H9 (cell line): Measurements from ENCODE around the gene SYNGR1. TPM values are rescaled to one million over a fixed set of nuclear protein-coding genes. Genes with fewer than 3 reads are reported as not detected.

Experiments
- DNase-seq: peaks from one replicate; pipeline ENCODE4 v3.0.0-alpha.2; 2017
- H2AFZ ChIP-seq: one replicate; pipeline ENCODE4 v1.6.1; 2013; ENCODE audit warnings: mild to moderate bottlenecking, low read length, control low read depth, moderate library complexity
- H2AK5ac ChIP-seq: 2 replicates; pipeline ENCODE4 v1.6.1; 2013; ENCODE audit warnings: low read length, control low read depth, mixed read lengths; ENCODE audit not compliant: insufficient read length
- H2BK120ac ChIP-seq: one replicate; pipeline ENCODE4 v1.6.1; 2013; ENCODE audit warnings: low read depth, mild to moderate bottlenecking, low read length, control low read depth, inconsistent platforms; ENCODE audit not compliant: poor library complexity, severe bottlenecking
- H2BK12ac ChIP-seq: 2 replicates; pipeline ENCODE4 v1.6.1; 2013; ENCODE audit warnings: low read length, control low read depth, mixed read lengths, low read depth; ENCODE audit not compliant: insufficient read length
- H2BK15ac ChIP-seq: 2 replicates; pipeline ENCODE4 v1.6.1; 2013; ENCODE audit warnings: low read depth, low read length, control low read depth
- H2BK20ac ChIP-seq: one replicate; pipeline ENCODE4 v1.6.1; 2013; ENCODE audit warnings: low read depth, mild to moderate bottlenecking, low read length, control low read depth, inconsistent platforms; ENCODE audit not compliant: poor library complexity, severe bottlenecking
- H2BK5ac ChIP-seq: 2 replicates; pipeline ENCODE4 v1.6.1; 2013; ENCODE audit warnings: low read length, control low read depth, mixed read lengths; ENCODE audit not compliant: insufficient read length
- H3K14ac ChIP-seq: 2 replicates; pipeline ENCODE4 v1.6.1; 2013; ENCODE audit warnings: low read length, control low read depth; ENCODE audit not compliant: insufficient read depth
- H3K18ac ChIP-seq: 2 replicates; pipeline ENCODE4 v1.6.1; 2013; ENCODE audit warnings: low read depth, mild to moderate bottlenecking, mixed read lengths, low read length, control low read depth; ENCODE audit not compliant: insufficient read length
- H3K23ac ChIP-seq: 2 replicates; pipeline ENCODE4 v1.6.1; 2013; ENCODE audit warnings: low read length, control low read depth, mixed read lengths, low read depth; ENCODE audit not compliant: insufficient read length
- H3K23me2 ChIP-seq: 2 replicates; pipeline ENCODE4 v1.6.1; 2013; ENCODE audit warnings: low read depth, mild to moderate bottlenecking, mixed read lengths, low read length, control low read depth; ENCODE audit not compliant: insufficient read length, poor library complexity, severe bottlenecking
- H3K27ac ChIP-seq: 2 replicates; pipeline ENCODE4 v1.5.1; 2013; ENCODE audit warnings: low read length, control low read depth, mixed read lengths, low read depth; ENCODE audit not compliant: insufficient read length
- H3K27me3 ChIP-seq: 2 replicates; pipeline ENCODE4 v1.6.1; 2013; ENCODE audit warnings: low read length, control low read depth, inconsistent platforms; ENCODE audit not compliant: insufficient read depth
- H3K4ac ChIP-seq: 2 replicates; pipeline ENCODE4 v1.6.1; 2013; ENCODE audit warnings: low read depth, mild to moderate bottlenecking, control low read depth, inconsistent platforms, low read length, moderate library complexity
- H3K4me1 ChIP-seq: 2 replicates; pipeline ENCODE4 v1.6.1; 2013; ENCODE audit warnings: low read length, control low read depth, inconsistent platforms; ENCODE audit not compliant: insufficient read depth
- H3K4me2 ChIP-seq: 2 replicates; pipeline ENCODE4 v1.6.1; 2013; ENCODE audit warnings: low read length, control low read depth, mixed read lengths; ENCODE audit not compliant: insufficient read length, insufficient read depth
- H3K56ac ChIP-seq: 2 replicates; pipeline ENCODE4 v1.6.1; 2013; ENCODE audit warnings: low read depth, mild to moderate bottlenecking, mixed read lengths, low read length, control low read depth; ENCODE audit not compliant: insufficient read length
- H3K79me1 ChIP-seq: 2 replicates; pipeline ENCODE4 v1.6.1; 2013; ENCODE audit warnings: low read depth, mild to moderate bottlenecking, moderate library complexity, low read length, control low read depth, inconsistent platforms; ENCODE audit not compliant: insufficient read depth, poor library complexity, severe bottlenecking
- H3K79me2 ChIP-seq: 2 replicates; pipeline ENCODE4 v1.6.1; 2013; ENCODE audit warnings: low read length, control low read depth, inconsistent platforms; ENCODE audit not compliant: insufficient read depth
- H3K9ac ChIP-seq: 2 replicates; pipeline ENCODE4 v1.6.1; 2013; ENCODE audit warnings: low read length, control low read depth, mixed read lengths; ENCODE audit not compliant: insufficient read length; ENCODE audit errors: extremely low read depth
- H3K9me3 ChIP-seq: one replicate; pipeline ENCODE4 v1.6.1; 2013; ENCODE audit warnings: low read depth, low read length, inconsistent platforms; ENCODE audit not compliant: control insufficient read depth
- H3T11ph ChIP-seq: one replicate; pipeline ENCODE4 v1.6.1; 2013; ENCODE audit warnings: mild to moderate bottlenecking, low read length, control low read depth, inconsistent platforms
- H4K20me1 ChIP-seq: one replicate; pipeline ENCODE4 v1.6.1; 2013; ENCODE audit not compliant: control insufficient read depth, insufficient read length, insufficient read depth
- H4K5ac ChIP-seq: 2 replicates; pipeline ENCODE4 v1.6.1; 2013; ENCODE audit warnings: low read depth, mild to moderate bottlenecking, mixed read lengths, low read length, control low read depth; ENCODE audit not compliant: insufficient read length
- H4K8ac ChIP-seq: replicated peaks from 2 replicates; pipeline ENCODE4 v1.6.1; 2013; ENCODE audit warnings: low read length, control low read depth, mixed read lengths, low read depth; ENCODE audit not compliant: insufficient read length
- H4K91ac ChIP-seq: 2 replicates; pipeline ENCODE4 v1.6.1; 2013; ENCODE audit warnings: low read depth, mild to moderate bottlenecking, moderate library complexity, mixed read lengths, low read length, control low read depth; ENCODE audit not compliant: insufficient read length
- H3K27ac Mint-ChIP-seq, 3 experiments: 2 replicates in 2 of 3; 3 replicates in 1 of 3; pipeline ENCODE4 v1.8.0; 2020 to 2021; ENCODE audit warnings: mixed read lengths in 3 of 3, mild to moderate bottlenecking in 1 of 3, moderate library complexity in 1 of 3
- H3K27me3 Mint-ChIP-seq: 2 replicates; pipeline ENCODE4 v1.8.0; 2021; ENCODE audit warnings: low read depth, mild to moderate bottlenecking, moderate library complexity, mixed read lengths
- H3K36me3 Mint-ChIP-seq, 3 experiments: 2 replicates in 2 of 3; 3 replicates in 1 of 3; pipeline ENCODE4 v1.8.0; 2020 to 2021; ENCODE audit warnings: low read depth in 3 of 3, mixed read lengths in 3 of 3; ENCODE audit not compliant: insufficient read depth in 1 of 3
- H3K4me1 Mint-ChIP-seq, 2 experiments: 2 replicates each; pipeline ENCODE4 v1.8.0; 2020; ENCODE audit warnings: mixed read lengths in 2 of 2
- H3K4me3 Mint-ChIP-seq, 2 experiments: 2 replicates in 1 of 2; 3 replicates in 1 of 2; pipeline ENCODE4 v1.8.0; 2020 to 2021; ENCODE audit warnings: mild to moderate bottlenecking in 2 of 2, mixed read lengths in 2 of 2, moderate library complexity in 1 of 2
- H3K9me3 Mint-ChIP-seq, 2 experiments: 2 replicates in 1 of 2; 3 replicates in 1 of 2; pipeline ENCODE4 v1.8.0; 2020; ENCODE audit warnings: mild to moderate bottlenecking in 2 of 2, mixed read lengths in 2 of 2, moderate library complexity in 1 of 2
- CTCF ChIP-seq: fragments of 200-600 bp; sonication (generic); conservative IDR thresholded peaks from 3 replicates; pipeline ENCODE4 v1.8.0; 2021; ENCODE audit warnings: antibody characterized with exemption, mild to moderate bottlenecking
- WGBS: extraction: QIAGEN DNeasy Blood & Tissue Kit; methylation state at CpG from one replicate; pipeline ENCODE4 v1.1.7; 2013; ENCODE audit warnings: missing lambda C conversion rate, low lambda C conversion rate, mixed read lengths; ENCODE audit not compliant: insufficient read length; ENCODE audit errors: extremely low coverage; 5-methylcytosine and 5-hydroxymethylcytosine counted together
- total RNA-seq: library from RNA; stranded (reverse); gene quantifications from 2 replicates; pipeline ENCODE4 v1.2.1, GENCODE V29; 2021

Gene SYNGR1
- total RNA-seq, 1 experiment from 2014 or later, result 13.2 TPM

- Histone ChIP-seq H3K4me1 (no peaks in the 10 kb centered on the region), H2AK5ac (no peak overlapping the region), H3K9me3 (no peaks in the 10 kb centered on the region), H3K14ac (no peak overlapping the region), H3K79me1 (no peaks in the 10 kb centered on the region), H4K20me1 (peaks cover 2% of the 10 kb centered on the region), H4K8ac (no peak overlapping the region), H3K27ac (no peak overlapping the region), H3K23me2 (no peaks in the 10 kb centered on the region), H2BK15ac (no peak overlapping the region), H2BK120ac (no peak overlapping the region), H3K4ac (no peak overlapping the region), H3K18ac (no peak overlapping the region), H4K91ac (no peak overlapping the region), H2BK12ac (no peak overlapping the region), H2BK20ac (no peak overlapping the region), H2AFZ (no peak overlapping the region), H3K27me3 (no peaks in the 10 kb centered on the region), H2BK5ac (no peak overlapping the region), H3T11ph (no peak overlapping the region), H4K5ac (no peak overlapping the region), H3K56ac (no peak overlapping the region), H3K23ac (no peak overlapping the region), H3K4me2 (no peak overlapping the region), H3K9ac (no peak overlapping the region), H3K79me2 (no peaks in the 10 kb centered on the region)
- Mint-ChIP-seq H3K36me3 (peaks cover 8 to 35% (median 24%) of the 10 kb centered on the region in 3 experiments; a peak in 6 of 7 replicates), H3K27me3 (no peaks in the 10 kb centered on the region; the same call in 1 of the 2 replicates), H3K4me1 (peaks cover 0 to 3% of the 10 kb centered on the region in 2 experiments; a peak in 1 of 4 replicates), H3K4me3 (no peak overlapping the region), H3K9me3 (no peaks in the 10 kb centered on the region), H3K27ac (no peak overlapping the region)
- TF ChIP-seq CTCF, result no peak
- no peak for DNase-seq
- no CpG with 5 or more reads among the region's 7 CpGs for WGBS
Observed at GRCh38 chr22:39414377-39414776, 64.6 kb downstream of the SYNGR1 start.
